HG03558 (cell line): ENCODE measurements around the gene SCN5A.

Experiments used
- ATAC-seq: cut with Tn5 transposase; IDR thresholded peaks from one replicate; pipeline ENCODE4 v1.9.1; 2021; ENCODE audit warnings: moderate number of reproducible peaks; ENCODE audit not compliant: unreplicated experiment; ENCODE audit errors: extremely low read depth

Gene SCN5A

GRCh38 chr3:38628835-38629234, 20.7 kb downstream of the SCN5A start:
- no peak for ATAC-seq

GRCh38 chr3:38627956-38628355, 21.5 kb downstream of the SCN5A start:
- no peak for ATAC-seq

- ATAC-seq: no peak
Observed at GRCh38 chr3:38626171-38626570, 23.3 kb downstream of the SCN5A start.

- ATAC-seq: no peak
Observed at GRCh38 chr3:38623539-38623938, 25.9 kb downstream of the SCN5A start.

- no peak for ATAC-seq
Observed at GRCh38 chr3:38622336-38622735, 27.2 kb downstream of the SCN5A start.

- no peak for ATAC-seq
Observed at GRCh38 chr3:38620236-38620635, 29.3 kb downstream of the SCN5A start.

- ATAC-seq: no peak
Observed at GRCh38 chr3:38618343-38618742, 31.1 kb downstream of the SCN5A start.

- ATAC-seq: no peak
Observed at GRCh38 chr3:38617586-38617985, 31.9 kb downstream of the SCN5A start.

GRCh38 chr3:38617137-38617536, 32.4 kb downstream of the SCN5A start:
- ATAC-seq: no peak

GRCh38 chr3:38616658-38617057, 32.8 kb downstream of the SCN5A start:
- ATAC-seq: no peak

- ATAC-seq: no peak
Observed at GRCh38 chr3:38616111-38616510, 33.4 kb downstream of the SCN5A start.

- ATAC-seq: no peak
Observed at GRCh38 chr3:38614651-38615352, 34.7 kb downstream of the SCN5A start.

GRCh38 chr3:38614091-38614490, 35.4 kb downstream of the SCN5A start:
- no peak for ATAC-seq

GRCh38 chr3:38613426-38613825, 36.1 kb downstream of the SCN5A start:
- no peak for ATAC-seq

GRCh38 chr3:38611866-38612265, 37.6 kb downstream of the SCN5A start:
- no peak for ATAC-seq

GRCh38 chr3:38610934-38611333, 38.6 kb downstream of the SCN5A start:
- ATAC-seq: no peak

- no peak for ATAC-seq
Observed at GRCh38 chr3:38610436-38610835, 39.1 kb downstream of the SCN5A start.

- no peak for ATAC-seq
Observed at GRCh38 chr3:38609386-38610111, 39.9 kb downstream of the SCN5A start.

- ATAC-seq: no peak
Observed at GRCh38 chr3:38608961-38609360, 40.5 kb downstream of the SCN5A start.

GRCh38 chr3:38608086-38608775, 41.3 kb downstream of the SCN5A start:
- ATAC-seq: no peak

- no peak for ATAC-seq
Observed at GRCh38 chr3:38606561-38606960, 42.9 kb downstream of the SCN5A start.
